ENCODE data around the gene ULK3.

The ULK3 gene

GRCh38 chr15:74868059-74868458 lies 25.1 kb upstream of the ULK3 start:
- DNase-seq (ENCODE audit: low read depth, low spot score): no peak

- DNase-seq (ENCODE audit: low read depth, low spot score): no peak
These were observed 24.6 kb upstream of the ULK3 start for GRCh38 chr15:74867466-74868038.

GRCh38 chr15:74866090-74866489 lies 23.1 kb upstream of the ULK3 start:
- no peak for DNase-seq (ENCODE audit: low read depth, low spot score)

- DNase-seq (ENCODE audit: low read depth, low spot score): no peak
These were observed 22.4 kb upstream of the ULK3 start for GRCh38 chr15:74865316-74865715.

- DNase-seq (ENCODE audit: low read depth, low spot score): no peak
These were observed 21.3 kb upstream of the ULK3 start for GRCh38 chr15:74864296-74864695.

- no peak for DNase-seq (ENCODE audit: low read depth, low spot score)
These were observed 20.5 kb upstream of the ULK3 start for GRCh38 chr15:74863239-74864056.

- no peak for DNase-seq (ENCODE audit: low read depth, low spot score)
These were observed 15.4 kb upstream of the ULK3 start for GRCh38 chr15:74858369-74858740.

- DNase-seq (ENCODE audit: low read depth, low spot score): no peak
These were observed 14.9 kb upstream of the ULK3 start for GRCh38 chr15:74857671-74858368.

- DNase-seq (ENCODE audit: low read depth, low spot score): no peak
These were observed 14.2 kb upstream of the ULK3 start for GRCh38 chr15:74857082-74857655.

- no peak for DNase-seq (ENCODE audit: low read depth, low spot score)
These were observed 13.6 kb upstream of the ULK3 start for GRCh38 chr15:74856537-74856936.

GRCh38 chr15:74855857-74856256 lies 12.9 kb upstream of the ULK3 start:
- DNase-seq (ENCODE audit: low read depth, low spot score): no peak

- no peak for DNase-seq (ENCODE audit: low read depth, low spot score)
These were observed 11.6 kb upstream of the ULK3 start for GRCh38 chr15:74854453-74855022.

GRCh38 chr15:74851960-74852359 lies 9.0 kb upstream of the ULK3 start:
- no peak for DNase-seq (ENCODE audit: low read depth, low spot score)

GRCh38 chr15:74850393-74850792 lies 7.4 kb upstream of the ULK3 start:
- no peak for DNase-seq (ENCODE audit: low read depth, low spot score)

- no peak for DNase-seq (ENCODE audit: low read depth, low spot score)
These were observed 4.5 kb upstream of the ULK3 start for GRCh38 chr15:74847432-74847831.

- no peak for DNase-seq (ENCODE audit: low read depth, low spot score)
These were observed 2.6 kb upstream of the ULK3 start for GRCh38 chr15:74845581-74845980.

- no peak for DNase-seq (ENCODE audit: low read depth, low spot score)
These were observed 2.2 kb upstream of the ULK3 start for GRCh38 chr15:74845208-74845568.

- no peak for DNase-seq (ENCODE audit: low read depth, low spot score)
These were observed 1.6 kb upstream of the ULK3 start for GRCh38 chr15:74844319-74845207.

GRCh38 chr15:74843891-74844299 lies 939 bp upstream of the ULK3 start:
- DNase-seq (ENCODE audit: low read depth, low spot score): no peak

- no peak for DNase-seq (ENCODE audit: low read depth, low spot score)
These were observed 481 bp upstream of the ULK3 start for GRCh38 chr15:74843445-74843828.

GRCh38 chr15:74841891-74842373 lies 1.0 kb downstream of the ULK3 start:
- no peak for DNase-seq (ENCODE audit: low read depth, low spot score)

Data from iPS DF 19.7 (cell line).